CD4-positive, alpha-beta T cell treated with Interleukin-6 at 100 ng/mL for 8 hours (primary cell): ENCODE measurements around the gene CCDC102B.
"Not testable (repeated sequence)": the region's sequence is repeated elsewhere in the genome, so short reads cannot be mapped to it uniquely, and the experiment has no call there.

Experiments used
- DNase-seq: peaks from one replicate; pipeline ENCODE4 v3.0.0-alpha.2; 2020; ENCODE audit warnings: mixed read lengths, low spot score

Gene CCDC102B

DNA sequence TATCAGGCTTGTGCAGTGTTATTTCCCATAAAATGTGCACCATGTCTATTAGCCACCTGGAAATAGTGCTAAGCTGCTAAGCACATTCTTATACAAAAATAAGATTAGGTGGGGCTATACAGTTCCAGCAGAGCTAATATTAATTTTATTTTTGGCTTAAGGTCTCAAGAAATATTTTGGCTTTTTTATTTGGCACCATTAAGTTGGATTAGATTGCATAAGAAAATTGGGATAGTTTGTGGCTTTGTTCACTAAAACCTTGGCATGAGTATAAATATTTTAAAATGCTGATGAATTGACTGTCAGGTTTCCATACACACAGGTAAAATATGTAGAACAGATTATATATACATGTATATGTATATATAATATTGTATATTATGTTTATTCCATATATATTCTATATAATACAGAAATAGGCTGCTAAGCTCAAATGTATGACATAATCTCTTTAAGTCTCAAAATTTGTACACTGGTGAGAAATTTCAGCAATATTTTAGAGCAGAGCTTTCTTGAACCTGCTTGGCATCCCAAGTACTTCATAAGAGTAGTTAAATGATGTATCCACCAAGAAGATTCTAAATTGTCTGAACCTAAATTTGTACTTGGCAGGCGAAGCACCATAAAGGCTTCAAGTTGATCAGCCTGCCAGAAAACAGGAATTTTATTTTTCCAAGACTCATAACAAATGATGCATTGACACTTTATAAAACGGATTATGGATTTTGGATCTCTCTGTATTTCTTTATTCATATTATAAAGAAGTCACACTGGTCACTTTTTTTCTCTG, 32.6 kb downstream of the CCDC102B start:
- no peak for DNase-seq

DNA sequence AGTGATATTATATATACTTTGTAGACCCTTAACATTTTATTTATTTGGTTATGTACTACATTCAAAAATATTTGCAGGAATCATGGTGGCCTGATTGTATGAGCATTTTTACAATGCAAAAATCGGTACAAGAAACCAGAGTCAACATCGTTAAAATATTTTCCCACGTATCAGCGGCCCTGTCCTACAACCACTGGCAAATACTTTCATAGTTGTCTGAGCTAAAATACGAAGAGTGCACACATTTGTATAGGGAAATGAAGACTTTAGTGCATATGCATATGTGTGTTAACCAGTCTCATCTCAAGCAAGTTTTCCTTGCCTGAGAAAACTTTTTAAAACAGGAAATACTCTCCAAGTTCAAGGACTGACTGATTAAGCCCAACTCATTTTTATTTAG, 35.9 kb downstream of the CCDC102B start:
- DNase-seq, result no peak

DNA sequence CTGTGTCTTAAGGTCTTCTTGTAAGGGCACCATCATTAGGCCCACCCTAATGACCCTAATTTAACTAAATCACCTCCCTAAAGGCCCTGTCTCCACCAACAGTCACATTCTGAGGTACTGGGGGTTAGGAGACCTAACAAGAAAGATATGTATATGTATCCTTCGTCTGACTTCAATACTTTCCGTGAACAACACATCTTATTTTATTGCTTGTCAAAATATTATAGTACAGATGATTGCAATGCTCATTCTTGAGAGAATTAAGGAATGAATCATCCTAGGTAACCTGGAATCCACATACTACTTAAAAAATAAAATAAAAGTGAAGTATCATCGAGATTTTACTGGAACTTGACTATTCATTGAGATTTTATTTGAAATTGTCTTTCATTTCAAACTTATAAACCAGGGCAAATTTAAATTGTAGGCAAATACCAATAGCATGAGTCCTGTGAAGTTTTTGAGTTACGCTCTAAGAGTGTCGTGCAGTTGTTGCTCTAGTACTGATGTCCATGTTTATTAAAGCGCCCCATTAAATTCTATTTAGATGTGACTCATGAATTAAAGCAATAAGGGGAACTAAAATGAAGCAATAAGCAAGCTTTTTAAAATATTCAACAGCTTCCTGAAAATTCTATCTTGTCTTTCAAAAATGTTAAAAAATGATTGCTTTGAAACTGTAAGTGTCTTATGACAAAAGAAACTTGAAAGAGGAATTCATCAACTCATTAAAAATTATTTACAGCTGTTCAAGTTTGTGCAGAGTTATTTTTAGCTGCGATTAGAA, 40.0 kb downstream of the CCDC102B start:
- DNase-seq, result no peak

DNA sequence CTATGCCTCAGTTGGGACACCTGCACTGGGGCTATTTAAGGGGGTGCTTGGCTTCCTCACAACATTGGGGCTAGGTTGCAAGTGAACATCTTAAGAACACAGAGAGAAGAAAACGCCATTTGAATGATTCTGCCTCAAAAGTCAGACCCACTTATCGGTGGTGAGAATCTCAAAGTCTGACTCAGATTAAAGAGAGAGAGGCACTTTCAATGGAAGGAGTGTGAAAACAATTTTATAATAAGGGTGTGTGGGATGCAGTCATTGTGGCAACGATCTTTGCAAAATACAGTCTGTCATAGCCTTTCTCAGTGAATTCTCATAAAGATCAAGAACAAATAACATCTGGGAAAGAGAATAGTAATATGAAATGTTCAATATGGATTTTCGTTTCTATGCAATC, 41.8 kb downstream of the CCDC102B start:
- no peak for DNase-seq

DNA sequence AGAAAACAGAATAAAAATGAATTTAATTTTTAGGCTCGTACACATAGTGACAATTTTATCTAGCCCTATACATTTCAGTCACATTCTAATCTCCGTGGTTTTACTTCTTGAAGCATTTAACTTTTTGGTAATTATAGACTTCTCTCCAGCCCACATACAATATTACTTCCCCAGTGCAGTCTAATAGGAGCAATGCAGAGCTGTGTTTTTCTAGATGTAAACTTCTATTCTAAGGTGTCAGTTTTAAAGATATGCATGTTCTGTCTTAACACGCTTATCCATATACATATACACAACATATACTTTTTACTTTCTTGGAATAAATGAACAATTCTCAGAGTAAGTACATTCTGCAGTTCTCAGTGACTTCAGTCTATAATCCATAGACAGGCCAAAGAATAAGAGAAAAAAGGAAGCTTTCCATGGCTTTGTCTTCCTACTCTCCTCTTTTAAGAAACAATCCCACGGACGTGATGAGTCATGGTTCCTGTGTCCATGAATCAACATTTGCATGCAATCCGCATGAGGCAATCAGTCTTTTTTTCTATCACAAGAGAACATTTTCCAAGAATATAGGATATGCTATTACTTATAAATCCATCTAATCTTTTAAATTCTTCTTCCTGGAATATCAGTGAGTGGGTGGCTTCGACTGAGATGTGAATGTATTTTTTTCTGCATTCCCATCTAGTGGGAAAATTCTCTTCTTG, 42.8 kb downstream of the CCDC102B start:
- DNase-seq, result no peak

DNA sequence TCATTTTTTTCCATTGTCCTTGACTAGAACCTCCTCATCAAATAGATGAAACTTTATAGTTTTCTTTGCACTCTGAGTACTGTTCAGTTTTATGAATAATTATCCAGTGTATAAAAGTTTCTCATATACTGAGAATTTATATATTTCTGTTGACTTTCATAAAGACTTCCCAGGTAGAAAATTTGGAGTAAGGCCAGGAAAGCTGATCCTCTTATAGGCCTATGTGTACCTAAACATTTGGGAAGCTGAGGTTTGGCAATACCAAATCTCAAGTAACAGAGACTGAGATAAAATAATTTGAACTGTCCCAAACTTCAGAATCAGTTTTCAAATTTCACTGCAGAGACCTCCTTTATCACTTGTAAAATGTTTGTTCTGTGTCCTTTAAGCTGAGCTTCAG, 43.4 kb downstream of the CCDC102B start:
- no peak for DNase-seq

DNA sequence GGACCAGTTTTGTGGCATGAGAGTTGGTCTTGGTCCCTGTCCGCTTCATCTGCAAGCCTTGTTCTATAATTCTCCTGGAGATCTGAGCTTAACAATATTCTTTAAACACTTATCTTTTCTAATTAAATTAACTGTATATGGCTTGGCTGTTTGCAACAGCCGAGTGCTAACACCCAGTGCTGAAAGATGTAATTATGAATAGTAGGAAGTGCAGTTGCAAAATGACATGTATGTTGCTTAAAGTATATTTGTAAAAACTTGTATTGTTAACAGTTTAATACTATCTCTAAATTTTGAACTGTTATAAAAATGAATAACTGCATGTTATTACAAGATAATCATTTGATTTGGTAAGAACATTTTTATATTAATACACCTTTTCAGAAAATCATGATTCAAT, 45.1 kb downstream of the CCDC102B start:
- no peak for DNase-seq

DNA sequence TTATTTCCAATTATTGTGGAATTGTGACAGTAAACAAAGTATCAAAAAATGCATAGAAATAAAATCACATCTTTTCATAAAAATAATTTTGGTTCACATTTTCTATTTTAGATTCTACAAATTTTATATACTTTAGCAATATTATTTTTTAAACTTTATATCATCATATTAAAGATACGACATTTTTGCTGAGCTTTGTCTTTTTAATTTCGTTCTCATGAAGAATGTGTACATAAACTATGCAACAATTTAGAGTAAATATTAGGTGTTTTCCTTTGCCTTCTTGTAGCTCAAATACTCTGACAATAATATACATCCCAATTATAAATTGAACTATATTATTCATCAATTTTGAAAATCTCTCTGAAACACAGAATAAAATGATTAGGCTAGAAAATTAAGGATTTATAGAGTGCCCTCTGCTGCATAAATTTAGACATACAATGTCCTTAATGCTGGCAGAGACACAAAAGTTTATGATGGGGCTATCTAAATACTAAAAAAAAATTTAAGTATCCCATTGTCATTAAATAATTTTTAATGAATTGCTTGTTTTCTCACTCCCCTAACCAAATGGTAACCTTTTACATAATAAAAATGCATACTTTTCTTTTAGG, 45.7 kb downstream of the CCDC102B start:
- DNase-seq, result no peak

DNA sequence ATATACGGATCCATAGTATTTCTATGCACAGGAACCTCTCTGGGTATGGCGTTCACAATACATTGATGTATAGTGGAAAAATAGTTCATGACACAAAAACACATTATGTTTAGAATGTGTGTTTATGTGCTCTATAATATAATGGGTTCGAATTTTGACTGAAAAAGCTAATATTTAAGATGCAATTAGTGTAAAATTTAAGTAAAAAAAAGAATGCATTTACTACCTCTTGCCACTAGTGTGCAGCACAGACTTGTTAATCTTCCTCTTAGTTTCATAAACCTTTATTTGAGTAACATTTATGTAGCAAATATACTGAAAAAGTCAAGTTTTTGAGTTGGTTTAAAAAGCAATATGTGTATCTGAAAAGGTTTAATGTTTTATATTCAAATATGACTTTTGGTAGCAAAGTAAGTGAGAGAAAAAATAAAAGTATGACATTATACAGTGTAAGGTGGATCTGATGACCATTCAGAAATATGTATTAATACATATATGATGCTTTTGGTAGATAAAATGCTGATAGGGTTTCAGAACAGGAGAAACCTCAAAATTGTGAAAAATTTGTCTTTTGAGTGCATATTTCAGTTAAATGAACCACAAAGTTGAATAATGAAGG, 49.4 kb downstream of the CCDC102B start:
- DNase-seq, result no peak

DNA sequence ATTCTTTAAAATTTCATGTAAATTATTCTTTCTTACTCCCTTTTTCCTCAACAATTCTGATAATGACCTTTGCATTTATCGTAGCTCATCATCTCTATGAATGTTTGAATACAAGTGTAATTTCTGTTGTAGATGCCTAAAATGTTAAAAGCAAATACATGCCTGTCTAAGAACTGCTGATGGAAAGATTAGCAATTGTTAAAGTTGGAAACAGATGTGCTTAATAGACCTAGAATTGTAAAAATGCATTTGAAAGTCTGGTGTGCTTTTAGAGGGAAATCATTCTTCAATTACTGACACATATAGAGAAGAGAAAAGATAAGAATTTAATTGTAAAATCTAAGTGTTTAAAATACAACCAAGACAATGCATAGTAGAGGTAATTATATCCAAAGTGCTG, 50.4 kb downstream of the CCDC102B start:
- no peak for DNase-seq

DNA sequence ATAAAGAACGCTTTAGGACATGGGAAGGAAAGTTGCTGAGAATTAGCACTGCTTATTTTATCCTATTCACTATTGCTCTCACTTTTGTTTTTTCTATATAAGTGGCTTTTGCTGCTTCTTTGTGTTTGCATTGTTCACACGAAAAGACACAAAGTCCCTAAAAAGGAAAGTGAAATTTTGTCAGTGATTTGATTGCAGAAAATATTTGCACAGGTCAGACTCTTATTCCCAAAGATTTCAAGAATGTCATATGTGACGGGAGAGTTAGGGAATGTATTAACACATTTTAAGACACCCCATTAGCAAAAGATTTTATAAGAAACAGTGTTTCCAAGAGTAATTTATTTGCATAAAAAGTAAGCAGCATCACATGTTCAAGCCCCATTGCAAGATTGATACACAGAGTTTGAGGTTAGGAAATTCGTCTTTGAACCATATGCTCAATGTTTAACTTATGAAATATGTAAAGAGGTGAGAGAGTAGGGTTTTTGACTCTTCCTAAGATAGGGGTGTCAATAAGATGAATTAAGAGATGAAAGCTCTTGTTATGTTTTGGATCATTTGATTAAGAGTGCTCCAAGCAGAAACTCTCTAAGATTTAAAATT, 57.0 kb downstream of the CCDC102B start:
- DNase-seq, result no peak

DNA sequence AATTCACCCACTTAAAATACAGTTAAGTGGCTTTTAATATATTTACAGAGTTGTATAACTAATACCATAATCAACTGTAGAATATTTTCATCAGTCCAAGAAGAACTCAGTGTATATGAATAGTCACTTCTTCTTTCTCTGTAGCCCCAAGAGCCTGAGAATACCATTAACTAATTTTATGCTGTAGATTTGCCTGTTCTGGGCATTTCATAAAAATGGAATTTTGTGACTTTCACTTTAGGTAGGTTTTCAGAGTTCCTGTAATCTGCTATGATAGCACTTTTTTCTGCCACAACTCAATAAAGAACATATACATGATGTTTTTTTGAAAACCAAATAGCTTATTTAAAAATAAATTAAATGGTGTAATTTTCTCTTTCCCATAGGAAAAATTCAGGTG, 57.6 kb downstream of the CCDC102B start:
- no peak for DNase-seq

DNA sequence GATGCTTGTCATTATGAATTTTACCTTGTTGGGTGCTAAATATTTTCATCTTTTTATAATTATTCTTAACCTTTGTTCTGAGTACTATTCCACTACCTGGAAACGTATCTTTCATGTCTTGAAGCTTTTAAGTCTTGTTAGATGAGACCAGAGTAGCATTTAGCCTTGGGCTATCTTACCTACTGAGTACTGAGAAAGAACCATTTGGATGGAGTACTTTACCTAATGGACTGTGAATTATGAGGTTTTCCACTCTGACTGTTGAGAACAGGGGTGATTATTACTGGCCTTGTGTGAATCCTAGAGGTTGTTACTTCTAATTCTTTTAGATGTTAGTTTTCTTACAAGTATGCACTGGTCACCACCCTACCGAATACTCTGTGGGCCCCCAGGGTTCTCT, 63.5 kb downstream of the CCDC102B start:
- no peak for DNase-seq

DNA sequence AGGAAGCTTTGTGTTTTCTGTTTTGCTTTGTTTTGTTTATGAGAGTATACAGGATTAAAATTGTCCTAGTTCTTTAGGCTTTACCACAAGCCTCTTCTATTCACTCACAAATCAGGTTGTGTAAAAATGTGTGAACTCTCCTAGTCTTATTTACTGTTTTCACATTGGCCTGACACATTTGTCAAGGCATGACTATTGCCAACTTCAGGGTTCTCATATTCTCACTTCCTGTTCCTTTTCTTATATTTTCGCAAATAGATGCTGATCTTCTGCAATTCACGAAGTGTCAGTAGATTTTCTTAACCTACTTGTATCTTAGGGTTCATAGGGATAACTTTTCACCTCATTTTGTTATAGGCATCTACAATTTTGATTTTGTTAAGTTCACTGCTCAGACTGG, 67.1 kb downstream of the CCDC102B start:
- DNase-seq, result no peak

DNA sequence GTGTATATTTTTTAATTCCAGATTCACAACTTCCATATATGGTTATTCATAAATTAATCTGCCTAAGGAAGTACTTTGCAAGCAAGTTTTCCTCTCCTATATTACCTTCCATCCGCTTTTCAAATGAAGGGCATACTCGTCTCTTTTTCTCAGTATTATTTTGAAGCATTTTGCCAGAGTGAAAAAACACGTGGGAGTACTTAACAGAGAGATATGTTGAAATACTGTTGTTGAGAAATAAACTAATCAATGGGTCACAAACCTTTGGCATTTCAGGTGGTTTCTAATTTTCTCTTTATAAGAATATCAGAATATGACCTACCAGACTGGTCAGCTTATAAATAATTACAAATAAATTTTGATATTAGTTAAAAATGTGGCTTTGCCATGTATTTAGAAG, 67.6 kb downstream of the CCDC102B start:
- no peak for DNase-seq

DNA sequence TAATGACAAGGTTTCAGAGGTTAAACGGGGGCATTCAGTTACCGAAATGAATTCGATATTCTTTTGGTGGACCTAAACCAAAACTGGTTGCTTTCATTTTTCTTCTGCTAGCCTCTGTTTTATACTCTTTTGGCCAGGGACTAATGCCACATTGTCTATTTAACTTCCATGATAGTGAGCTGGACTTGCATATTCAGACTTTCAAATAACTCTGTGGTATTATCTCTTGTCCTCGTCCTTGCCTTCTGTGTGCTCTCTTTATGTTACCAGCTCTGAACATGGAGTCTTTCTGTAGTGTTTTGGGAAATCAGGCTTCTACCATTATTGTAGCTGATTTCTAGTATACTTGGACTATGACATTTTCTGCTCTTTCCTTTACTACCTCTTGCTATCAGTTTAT, 75.1 kb downstream of the CCDC102B start:
- DNase-seq, result no peak

DNA sequence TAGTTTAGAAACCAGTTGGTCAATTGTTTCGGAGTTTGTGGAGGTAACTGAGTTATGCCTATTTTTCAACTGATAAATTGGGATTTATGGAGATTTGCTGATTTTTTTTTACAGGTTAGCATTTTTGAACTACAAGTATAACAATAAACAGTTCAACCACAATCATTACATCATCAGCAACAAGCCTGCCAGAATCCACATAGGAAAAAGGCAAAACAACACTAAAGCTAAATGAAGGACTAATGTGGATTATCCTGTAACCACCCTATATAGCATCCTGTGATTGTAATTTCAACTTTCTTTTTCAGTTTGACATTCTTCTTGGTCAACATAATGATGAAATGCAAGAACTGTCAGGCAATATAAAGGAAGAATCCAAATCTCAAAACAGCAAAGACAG, 76.5 kb downstream of the CCDC102B start:
- no peak for DNase-seq

DNA sequence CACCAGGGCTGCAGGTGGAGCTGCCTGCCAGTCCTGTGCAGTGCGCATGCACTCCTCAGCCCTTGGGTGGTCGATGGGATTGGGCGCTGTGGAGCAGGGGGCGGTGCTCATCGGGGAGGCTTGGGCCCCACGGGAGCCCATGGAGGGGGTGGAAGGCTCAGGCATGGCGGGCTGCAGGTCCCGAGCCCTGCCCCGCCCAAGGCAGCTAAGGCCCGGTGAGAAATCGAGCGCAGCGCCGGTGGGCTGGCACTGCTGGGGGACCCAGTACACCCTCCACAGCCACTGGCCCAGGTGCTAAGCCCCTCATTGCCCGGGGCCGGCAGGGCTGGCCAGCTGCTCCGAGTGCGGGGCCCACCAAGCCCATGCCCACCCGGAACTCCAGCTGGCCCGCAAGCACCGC, 82.1 kb downstream of the CCDC102B start:
- DNase-seq, result not testable (repeated sequence)

DNA sequence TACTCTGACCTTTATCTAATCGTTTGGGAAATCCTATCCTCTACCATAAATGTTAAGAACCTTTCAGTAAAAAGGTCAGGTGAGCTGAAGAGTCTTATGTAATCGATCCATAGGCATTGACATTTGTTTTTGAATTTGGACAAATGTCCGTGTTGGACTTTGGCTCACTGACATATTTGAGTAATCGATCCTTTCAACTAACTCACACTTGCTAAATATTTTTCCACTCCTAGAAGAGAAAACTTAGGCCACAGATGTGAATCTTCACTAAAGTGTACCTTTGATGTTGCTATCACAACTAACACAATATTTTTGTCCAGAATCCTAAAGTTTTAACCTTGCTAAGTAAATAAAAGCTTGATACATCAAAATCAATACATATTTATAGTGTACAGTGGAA, 89.5 kb downstream of the CCDC102B start:
- DNase-seq, result no peak

DNA sequence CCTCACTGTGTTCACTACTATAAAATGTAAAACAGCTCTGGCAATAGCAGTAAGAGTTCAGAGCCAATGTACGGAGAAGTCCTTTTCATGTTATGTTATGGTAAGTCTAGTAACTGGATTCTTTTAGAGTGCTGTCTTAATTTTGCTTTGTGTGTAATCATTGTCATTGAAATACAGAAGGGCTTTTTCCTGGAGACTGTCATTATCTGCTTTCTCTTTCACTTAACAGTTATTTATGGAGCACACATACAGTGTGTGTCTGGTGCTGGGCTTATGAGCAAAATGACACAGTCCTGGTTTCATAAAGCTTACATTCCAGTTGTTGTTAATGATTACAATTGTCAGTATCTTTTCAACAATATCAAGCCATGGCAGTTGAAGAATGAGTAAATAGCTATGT, 95.5 kb downstream of the CCDC102B start:
- DNase-seq, result no peak

DNA sequence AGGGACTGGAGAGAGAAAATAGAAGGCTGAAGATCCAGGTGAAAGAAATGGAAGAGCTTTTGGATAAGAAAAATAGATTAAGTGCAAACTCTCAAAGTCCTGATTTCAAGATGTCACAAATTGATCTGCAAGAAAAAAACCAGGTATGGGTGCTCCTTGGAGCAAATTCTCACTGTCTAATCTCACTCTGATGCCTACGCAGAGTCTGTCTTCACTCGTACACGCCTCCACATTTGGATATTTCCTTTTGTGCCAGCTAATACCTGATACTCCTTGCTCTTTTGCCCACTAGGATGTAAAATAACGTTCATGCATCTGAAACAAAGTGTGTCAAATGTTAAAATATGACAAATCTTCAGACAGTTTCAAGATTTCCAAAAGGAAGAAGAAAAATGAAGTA, 99.4 kb downstream of the CCDC102B start:
- no peak for DNase-seq

DNA sequence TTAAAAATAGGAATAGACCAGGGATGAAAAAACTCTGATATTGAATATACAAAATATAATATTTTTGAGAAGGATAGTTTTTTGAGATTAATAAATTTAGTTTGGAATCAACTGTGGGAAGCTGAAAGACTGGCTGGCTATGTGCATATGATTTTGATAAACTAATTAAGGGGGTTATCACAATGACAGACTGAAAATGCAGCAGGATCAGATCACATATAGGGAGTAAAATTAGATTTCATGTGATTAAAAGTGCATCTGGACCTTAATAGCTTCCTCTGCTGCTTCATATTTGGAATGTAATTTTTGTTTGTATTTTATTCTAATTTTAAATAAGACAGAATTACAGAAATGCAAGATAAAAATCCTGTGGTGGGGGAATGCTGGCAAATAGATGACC, 111.7 kb downstream of the CCDC102B start:
- DNase-seq, result no peak
